Measurements from ENCODE around the gene SVOP.

DNA sequence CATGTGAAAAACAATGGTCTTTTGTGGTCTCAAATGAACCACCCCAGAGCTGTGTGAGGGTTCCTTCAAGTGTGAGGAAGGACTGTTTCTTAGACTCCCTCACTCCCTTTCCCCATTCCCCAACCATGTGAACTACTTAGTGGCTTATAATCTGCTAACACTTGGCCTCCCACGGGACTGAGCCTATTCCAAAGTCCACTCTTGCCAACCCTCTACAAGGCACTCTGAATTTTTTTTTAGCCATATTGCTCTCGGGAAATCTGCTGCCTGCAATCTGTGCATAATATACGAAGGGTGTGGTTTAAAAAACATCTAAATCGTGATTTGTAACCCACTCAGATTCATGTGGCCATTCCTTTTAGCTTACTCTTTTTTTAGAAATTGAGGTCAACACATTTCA, 2.6 kb downstream of the SVOP start:
- TF ChIP-seq CTCF (IDR thresholded peaks at IDR 0.05; ENCODE audit: low read depth, low read length, missing input control) = no peak
- TF ChIP-seq YY1 (IDR thresholded peaks at IDR 0.05) = no peak
- TF ChIP-seq RAD21 (IDR thresholded peaks at IDR 0.05) = no peak
- no peak for TF ChIP-seq TAF1 (conservative IDR thresholded peaks at IDR 0.05)
- TF ChIP-seq EGR1 (IDR thresholded peaks at IDR 0.05; ENCODE audit: low read depth in 2 of 2) = no peak
- no peak for TF ChIP-seq REST (IDR thresholded peaks at IDR 0.05)
